Keratinocyte (primary cell): ENCODE data around the gene ANKRD61.

Experiments used
- EZH2 ChIP-seq: IDR thresholded peaks from one replicate; pipeline ENCODE4 v1.6.1; 2012; ENCODE audit warnings: inconsistent platforms, mild to moderate bottlenecking, low read length, moderate library complexity
- TF ChIP-seq, protein P1 (sequence below), 3 experiments: IDR thresholded peaks in 1 of 3; conservative IDR thresholded peaks in 1 of 3; optimal IDR thresholded peaks in 1 of 3; 2 replicates in 2 of 3; 3 replicates in 1 of 3; pipeline versions ENCODE3 to v1.5.1; 2011; ENCODE audit warnings: low read length in 3 of 3, mild to moderate bottlenecking in 3 of 3, moderate library complexity in 2 of 3, control low read depth in 1 of 3, inconsistent platforms in 1 of 3; ENCODE audit not compliant: insufficient read depth in 2 of 3; ENCODE audit errors: extremely low read depth in 1 of 3

- TF ChIP-seq, protein P1, sequence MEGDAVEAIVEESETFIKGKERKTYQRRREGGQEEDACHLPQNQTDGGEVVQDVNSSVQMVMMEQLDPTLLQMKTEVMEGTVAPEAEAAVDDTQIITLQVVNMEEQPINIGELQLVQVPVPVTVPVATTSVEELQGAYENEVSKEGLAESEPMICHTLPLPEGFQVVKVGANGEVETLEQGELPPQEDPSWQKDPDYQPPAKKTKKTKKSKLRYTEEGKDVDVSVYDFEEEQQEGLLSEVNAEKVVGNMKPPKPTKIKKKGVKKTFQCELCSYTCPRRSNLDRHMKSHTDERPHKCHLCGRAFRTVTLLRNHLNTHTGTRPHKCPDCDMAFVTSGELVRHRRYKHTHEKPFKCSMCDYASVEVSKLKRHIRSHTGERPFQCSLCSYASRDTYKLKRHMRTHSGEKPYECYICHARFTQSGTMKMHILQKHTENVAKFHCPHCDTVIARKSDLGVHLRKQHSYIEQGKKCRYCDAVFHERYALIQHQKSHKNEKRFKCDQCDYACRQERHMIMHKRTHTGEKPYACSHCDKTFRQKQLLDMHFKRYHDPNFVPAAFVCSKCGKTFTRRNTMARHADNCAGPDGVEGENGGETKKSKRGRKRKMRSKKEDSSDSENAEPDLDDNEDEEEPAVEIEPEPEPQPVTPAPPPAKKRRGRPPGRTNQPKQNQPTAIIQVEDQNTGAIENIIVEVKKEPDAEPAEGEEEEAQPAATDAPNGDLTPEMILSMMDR (optimal IDR thresholded peaks at IDR 0.05 in 1 of 3, IDR thresholded peaks at IDR 0.05 in 1 of 3, conservative IDR thresholded peaks at IDR 0.05 in 1 of 3; ENCODE audit: extremely low read depth in 1 of 3, insufficient read depth in 2 of 3, low read length in 3 of 3) = no peak
- no peak for TF ChIP-seq EZH2
Observed at GRCh38 chr7:6008668-6009611, 22.2 kb upstream of the ANKRD61 start, which contains the start of the genes AIMP2 and PMS2.
